ENCODE measurements around the gene FOLH1.
"Not testable (repeated sequence)": the region's sequence is repeated elsewhere in the genome, so short reads cannot be mapped to it uniquely, and the experiment has no call there.

Gene FOLH1

GRCh38 chr11:49208006-49208721, at the start of gene FOLH1:
Gene FOLH1, minus strand, starts transcription at chr11:49208602. Its CDS starts 193 bp downstream, at chr11:49208409.
- DNase-seq (ENCODE audit: low read depth), result no peak

DNA sequence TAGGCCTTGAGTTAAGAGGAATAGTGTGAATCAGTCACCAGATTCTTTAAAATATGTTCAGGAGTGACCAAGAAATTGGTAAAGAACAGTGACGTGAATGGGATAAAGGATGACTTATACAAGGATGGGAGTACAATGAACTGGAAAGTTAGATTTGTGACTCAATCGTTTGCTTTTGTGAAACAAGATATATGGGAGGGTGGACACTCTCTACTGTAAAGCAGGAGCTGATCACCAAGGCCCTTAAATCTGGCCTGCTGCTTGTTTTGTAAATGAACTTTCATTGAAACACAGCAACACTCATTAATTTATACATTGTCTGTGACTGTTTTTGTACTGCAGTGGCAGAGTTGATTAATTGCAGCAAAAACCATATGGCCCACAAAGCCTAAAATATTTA, 46.7 kb upstream of the FOLH1 start:
- not testable (repeated sequence) for DNase-seq (ENCODE audit: low read depth)

- DNase-seq (ENCODE audit: low read depth), result not testable (repeated sequence)
Observed at GRCh38 chr11:49251212-49251611, 42.8 kb upstream of the FOLH1 start.

DNA sequence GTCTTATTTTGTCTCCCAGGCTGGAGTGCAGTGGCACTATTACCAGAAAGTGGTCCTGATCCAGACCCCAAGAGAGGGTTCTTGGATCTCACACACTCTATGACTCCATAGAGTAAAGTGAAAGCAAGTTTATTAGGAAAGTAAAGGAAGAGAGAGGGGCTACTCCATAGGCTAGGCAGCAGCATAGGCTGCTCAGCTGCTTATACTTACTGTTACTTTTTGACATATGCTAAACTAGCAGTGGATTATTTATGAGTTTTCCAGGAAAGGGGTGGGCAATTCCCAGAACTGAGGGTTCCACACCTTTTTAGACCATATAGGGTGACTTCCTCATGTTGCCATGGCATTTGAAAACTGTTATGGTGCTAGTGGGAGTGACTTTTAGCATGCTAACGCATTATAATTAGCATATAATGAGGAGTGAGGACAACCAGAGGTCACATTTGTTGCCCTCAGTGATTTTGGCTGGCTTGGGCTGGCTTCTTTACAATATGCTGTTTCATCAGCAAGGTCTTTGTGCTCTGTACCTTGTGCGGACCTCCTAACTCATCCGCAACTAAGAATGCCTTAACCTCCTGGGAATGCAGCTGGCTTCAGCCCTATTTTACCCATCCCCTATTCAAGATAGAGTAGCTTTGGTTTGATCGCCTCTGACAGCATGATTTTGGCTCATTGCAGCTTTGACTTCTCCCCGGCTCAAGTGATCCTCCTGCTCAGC, 42.2 kb upstream of the FOLH1 start:
- DNase-seq (ENCODE audit: low read depth), result not testable (repeated sequence)

GRCh38 chr11:49249363-49249762, 41.0 kb upstream of the FOLH1 start:
- not testable (repeated sequence) for DNase-seq (ENCODE audit: low read depth)

GRCh38 chr11:49233685-49234084, 25.3 kb upstream of the FOLH1 start:
- not testable (repeated sequence) for DNase-seq (ENCODE audit: low read depth)

GRCh38 chr11:49233019-49233418, 24.6 kb upstream of the FOLH1 start:
- not testable (repeated sequence) for DNase-seq (ENCODE audit: low read depth)

GRCh38 chr11:49231725-49232124, 23.3 kb upstream of the FOLH1 start:
- not testable (repeated sequence) for DNase-seq (ENCODE audit: low read depth)

GRCh38 chr11:49230534-49230933, 22.1 kb upstream of the FOLH1 start:
- not testable (repeated sequence) for DNase-seq (ENCODE audit: low read depth)

- DNase-seq (ENCODE audit: low read depth), result not testable (repeated sequence)
Observed at GRCh38 chr11:49230001-49230400, 21.6 kb upstream of the FOLH1 start.

DNA sequence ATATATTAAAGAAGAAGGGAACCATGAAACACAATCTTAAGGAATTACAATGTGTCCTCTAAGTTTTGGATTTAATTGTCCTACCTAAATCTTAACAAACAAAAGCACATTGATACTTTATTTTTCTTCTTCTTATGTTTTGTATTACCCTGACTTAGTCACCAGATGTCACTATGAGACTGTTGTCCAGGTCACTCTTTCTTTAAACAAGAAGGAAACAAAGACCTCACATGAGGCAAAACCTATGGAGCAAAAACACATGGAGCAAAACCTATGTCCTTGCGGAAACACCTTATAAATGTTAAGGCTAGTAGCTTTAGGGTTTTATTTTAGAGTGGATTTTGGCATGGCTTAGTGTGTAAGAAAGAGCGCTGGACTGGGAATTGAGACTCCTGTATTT, 20.7 kb upstream of the FOLH1 start:
- DNase-seq (ENCODE audit: low read depth), result not testable (repeated sequence)

DNA sequence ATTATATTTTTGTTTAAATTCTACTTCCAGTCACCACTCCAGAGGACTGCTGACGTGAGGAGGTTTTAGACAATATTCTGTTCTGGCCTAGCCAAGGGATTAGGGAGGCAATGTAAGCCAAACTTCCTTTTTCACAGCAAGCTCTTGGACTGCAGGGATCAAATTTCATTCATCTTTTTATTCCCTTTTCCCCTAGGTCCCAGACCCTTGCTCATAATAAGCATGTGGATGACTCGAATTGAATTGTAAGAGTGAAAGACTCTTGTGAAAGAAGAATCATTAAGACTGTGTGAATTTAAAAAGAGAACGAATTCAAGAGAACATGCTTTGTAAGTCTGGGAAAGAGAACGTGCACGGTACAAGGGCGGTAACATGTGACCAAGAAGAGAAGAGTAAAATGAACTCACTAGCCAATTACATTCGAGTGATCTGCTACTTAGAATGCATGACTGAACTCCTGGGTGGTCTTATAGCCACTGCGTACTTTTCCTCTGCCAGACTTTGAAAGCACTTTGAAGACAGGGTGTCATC, 16.9 kb upstream of the FOLH1 start:
- DNase-seq (ENCODE audit: low read depth), result not testable (repeated sequence)

GRCh38 chr11:49221112-49221511, 12.7 kb upstream of the FOLH1 start:
- DNase-seq (ENCODE audit: low read depth), result no peak

- no peak for DNase-seq (ENCODE audit: low read depth)
Observed at GRCh38 chr11:49213026-49213560, 4.7 kb upstream of the FOLH1 start.

DNA sequence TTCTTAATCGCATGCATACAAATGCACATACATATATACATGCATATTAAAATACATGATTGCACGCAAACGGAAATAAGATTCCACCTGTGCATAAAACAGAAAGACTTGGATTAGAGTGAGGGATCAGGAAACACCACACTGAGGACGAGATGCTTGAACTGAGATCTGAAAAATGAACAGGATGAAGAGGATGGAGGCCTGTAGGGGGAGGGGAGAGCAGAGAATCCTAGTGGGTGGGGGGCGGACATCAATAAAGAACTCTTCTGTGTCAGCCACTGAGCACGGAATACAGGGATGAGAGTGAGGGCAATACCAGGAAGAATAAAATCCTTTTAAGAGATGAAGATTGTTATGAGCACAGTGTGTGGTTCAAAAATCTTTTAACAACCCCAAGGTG, 1.4 kb downstream of the FOLH1 start:
- DNase-seq (ENCODE audit: low read depth), result not testable (repeated sequence)

DNA sequence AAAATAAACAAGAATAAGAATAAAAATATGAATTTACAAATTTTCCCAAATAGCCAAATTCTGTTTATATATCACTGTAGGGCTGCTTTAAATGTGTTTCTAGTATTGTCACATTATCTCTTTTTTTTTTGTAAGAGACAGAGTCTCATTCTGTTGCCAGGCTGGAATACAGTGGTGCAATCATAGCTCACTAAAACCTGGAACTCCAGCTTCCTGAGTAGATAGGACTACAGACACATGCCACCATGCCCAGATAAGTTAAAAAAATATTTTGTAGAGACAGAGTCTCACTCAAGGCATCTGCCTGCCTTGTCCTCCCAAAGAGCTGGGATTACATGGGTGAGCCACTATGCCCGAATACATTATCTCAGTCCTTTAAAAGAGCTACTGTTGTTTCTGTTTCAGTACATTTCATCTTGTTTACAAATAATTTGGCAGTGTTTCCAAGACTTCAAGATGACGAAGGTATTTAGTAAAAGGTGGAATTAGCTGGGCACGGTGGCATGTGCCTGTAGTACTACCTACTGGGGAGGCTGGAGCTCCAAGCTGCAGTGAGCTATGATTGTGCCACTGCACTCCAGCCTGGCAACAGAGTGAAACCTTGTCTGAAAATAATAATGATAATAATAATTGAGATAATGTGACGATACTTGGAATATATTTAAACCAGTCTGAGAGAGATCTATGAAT, 6.0 kb downstream of the FOLH1 start:
- DNase-seq (ENCODE audit: low read depth), result no peak

DNA sequence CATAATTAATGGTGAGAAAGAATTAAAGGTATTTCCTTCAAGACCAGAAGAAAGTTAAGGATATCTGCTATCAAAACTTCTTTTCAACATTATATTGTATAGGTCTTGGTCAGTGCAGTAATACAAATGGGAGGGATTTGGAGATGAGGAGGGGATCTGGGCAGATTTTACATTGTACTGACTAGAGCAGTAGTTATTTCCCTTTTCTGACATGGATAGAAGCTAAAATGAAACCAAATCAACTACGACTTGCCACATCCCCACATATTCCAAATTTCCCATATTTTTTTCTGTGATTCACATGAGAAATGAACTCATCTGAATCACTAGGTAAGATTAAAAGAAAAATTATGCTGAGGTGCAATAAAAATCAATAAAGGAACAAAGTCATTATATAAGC, 11.6 kb downstream of the FOLH1 start:
- not testable (repeated sequence) for DNase-seq (ENCODE audit: low read depth)

DNA sequence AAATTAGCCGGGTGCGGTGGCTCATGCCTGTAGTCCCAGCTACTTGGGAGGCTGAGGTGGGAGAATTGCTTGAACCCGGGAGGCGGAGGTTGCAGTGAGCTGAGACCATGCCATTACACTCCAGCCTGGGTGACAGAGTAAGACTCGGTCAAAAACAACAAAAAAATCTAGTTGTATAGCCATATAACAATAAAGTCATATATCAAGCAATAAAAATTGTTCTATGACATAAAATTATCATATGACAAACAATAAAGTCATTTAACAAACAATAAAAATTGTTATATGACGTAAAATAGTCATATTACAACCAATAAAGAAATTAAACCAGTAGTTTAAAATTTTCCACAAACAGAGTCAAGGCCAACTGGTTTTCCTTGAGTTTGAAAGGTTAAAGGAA, 12.4 kb downstream of the FOLH1 start:
- DNase-seq (ENCODE audit: low read depth), result not testable (repeated sequence)

GRCh38 chr11:49190287-49190686, 18.1 kb downstream of the FOLH1 start:
- DNase-seq (ENCODE audit: low read depth), result not testable (repeated sequence)

DNA sequence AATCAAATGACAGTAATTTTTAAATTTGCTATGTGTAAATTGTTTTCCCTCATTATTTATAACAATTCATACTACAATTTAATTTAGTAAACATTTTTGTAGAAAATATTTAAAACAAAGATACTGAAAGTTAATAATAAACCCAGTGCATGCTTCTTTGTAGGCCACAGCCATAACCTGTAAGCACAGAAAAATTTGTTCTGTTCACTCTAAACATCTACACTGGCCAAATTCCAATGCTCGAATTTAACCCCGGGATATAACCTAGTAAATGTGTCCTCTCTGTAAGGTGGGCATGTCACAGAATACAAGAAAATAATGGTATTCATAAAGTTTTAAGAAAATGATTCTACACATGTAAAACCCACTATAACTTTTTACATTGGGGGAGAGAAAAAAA, 22.2 kb downstream of the FOLH1 start:
- not testable (repeated sequence) for DNase-seq (ENCODE audit: low read depth)

GRCh38 chr11:49185597-49185996, 22.8 kb downstream of the FOLH1 start:
- DNase-seq (ENCODE audit: low read depth), result not testable (repeated sequence)

- DNase-seq (ENCODE audit: low read depth), result not testable (repeated sequence)
Observed at GRCh38 chr11:49184756-49185155, 23.6 kb downstream of the FOLH1 start.
